ENCODE measurements around the gene KLHDC9. TPM values are rescaled to one million over a fixed set of nuclear protein-coding genes. Genes with fewer than 3 reads are reported as not detected.
A peak's percentile ranks its signal among the peaks of the same experiment; 100 is the strongest.

Gene KLHDC9
- total and polyA plus RNA-seq, 9 of the 15 experiments (the other 6 are each of a cell fraction or from before 2014, with no cell fraction given) = not detected

DNA sequence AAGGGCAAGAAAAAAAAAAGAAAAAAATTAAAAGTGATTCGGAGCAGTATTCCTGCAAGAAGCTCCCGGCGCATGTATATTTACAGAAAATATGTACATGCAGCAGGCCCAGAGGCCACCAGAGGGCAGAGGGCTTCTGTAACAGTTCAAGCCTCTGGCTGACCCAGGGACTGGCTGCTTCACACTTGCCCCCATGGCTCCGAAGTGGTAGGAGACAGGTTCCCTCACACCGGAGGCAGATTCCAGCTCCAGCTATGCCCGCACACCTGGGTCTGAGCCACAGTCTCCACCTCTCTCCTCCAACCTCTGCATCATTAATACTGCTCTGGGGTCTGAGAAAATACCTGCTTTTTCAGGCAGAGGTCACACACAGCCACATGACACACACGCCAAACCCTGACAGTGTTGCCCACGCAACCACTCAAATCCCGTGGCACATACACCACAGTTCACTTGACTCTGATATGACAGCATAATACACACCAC is 26.2 kb upstream of the KLHDC9 start:
- ChIA-PET POLR2A (no interaction called here), CTCF (ENCODE audit: low intra/inter-chr PET ratio) (interaction anchor here (0.6 to 1.9 kb wide), 6 partner anchors 65 to 986 kb away, joined by 3 to 15 read pairs (median 4); partner anchors contain the start of gene B4GALT3)
- H3K4me3 ChIP-seq = no peak overlapping the region
- H3K4me2 ChIP-seq (ENCODE audit: insufficient read depth, low read length) = no peak overlapping the region; the same call in 1 of the 2 replicates
- H3K27ac ChIP-seq (ENCODE audit: extremely low read depth, low read depth, low read length) = no peak overlapping the region
- peaks cover 22 to 23% of the 10 kb centered on the region in 2 experiments for H3K4me1 ChIP-seq (replicated peaks in 1 of 2; ENCODE audit: control insufficient read depth in 2 of 2, insufficient read depth in 2 of 2, low read length in 2 of 2)
- ATAC-seq = peak; percentile 90
- FAIRE-seq = peak; percentile 77
- peak overlapping the region; percentile 81 for H2AFZ ChIP-seq (ENCODE audit: low read depth, low read length)
- no TSS peak for BruUV-seq (replicated peaks)
- no peaks in the 10 kb centered on the region for H3K79me2 ChIP-seq (ENCODE audit: control insufficient read depth, insufficient read depth, low read length)
- H3K36me3 ChIP-seq (ENCODE audit: control insufficient read depth, insufficient read depth, low read length) = no peaks in the 10 kb centered on the region
- H3K27me3 ChIP-seq (ENCODE audit: control insufficient read depth in 2 of 2, insufficient read depth in 2 of 2, low read length in 2 of 2) = no peaks in the 10 kb centered on the region
- intact Hi-C loops (cut with micrococcal nuclease) = loop anchor here (1.0 to 10.0 kb wide), 3 partner anchors 25 to 105 kb away; partner anchors contain the start of genes B4GALT3 and DEDD
- peak; percentile 77 to 80 (median 78) for DNase-seq (ENCODE audit: extremely low read depth in 1 of 4, low spot score in 3 of 4)
- in situ Hi-C loops (cut with MboI) = no loop called here
- no peaks in the 10 kb centered on the region for H4K20me1 ChIP-seq (replicated peaks; ENCODE audit: control insufficient read depth, insufficient read depth, low read length)
- H3K9me1 ChIP-seq (ENCODE audit: control insufficient read depth, insufficient read depth, low read length) = no peaks in the 10 kb centered on the region
- H3K9ac ChIP-seq (ENCODE audit: insufficient read depth in 1 of 2, low read depth in 2 of 2, low read length in 2 of 2) = no peak overlapping the region
- no peaks in the 10 kb centered on the region for H3K9me3 ChIP-seq (replicated peaks; ENCODE audit: control insufficient read depth, insufficient read depth, low read depth, low read length)
- WGBS (ENCODE audit: insufficient coverage, low coverage, missing lambda C conversion rate) = 20% methylated on average over 9 of the region's 9 CpGs
- TF ChIP-seq HSF4 (CRISPR knock-in tag; IDR thresholded peaks at IDR 0.05; ENCODE audit: borderline replicate concordance) (no peak), RHOXF2B (CRISPR knock-in tag; conservative IDR thresholded peaks at IDR 0.05) (no peak), ZNF79 (CRISPR knock-in tag; IDR thresholded peaks at IDR 0.05; ENCODE audit: low read depth) (no peak), RNF2 (IDR thresholded peaks at IDR 0.05) (no peak), TCF3 (CRISPR knock-in tag; IDR thresholded peaks at IDR 0.05) (no peak), BRCA1 (IDR thresholded peaks at IDR 0.05) (no peak), BRCA1 (CRISPR knock-in tag; IDR thresholded peaks at IDR 0.05) (no peak), ZNF586 (CRISPR knock-in tag; conservative IDR thresholded peaks at IDR 0.05) (no peak), CHD1 (IDR thresholded peaks at IDR 0.05; ENCODE audit: low read length) (no peak), ZNF436 (CRISPR knock-in tag; IDR thresholded peaks at IDR 0.05) (no peak), BCL6 (CRISPR knock-in tag; IDR thresholded peaks at IDR 0.05) (no peak), RB1 (IDR thresholded peaks at IDR 0.05; ENCODE audit: low read depth) (peak; percentile 58), MCM3 (IDR thresholded peaks at IDR 0.05) (no peak), ZNF75A (CRISPR knock-in tag; IDR thresholded peaks at IDR 0.05) (no peak), PRPF4 (IDR thresholded peaks at IDR 0.05; ENCODE audit: insufficient read depth, low read depth, low read length, poor library complexity, severe bottlenecking) (no peak), PHB2 (IDR thresholded peaks at IDR 0.05; ENCODE audit: low read depth) (no peak), ZNF239 (CRISPR knock-in tag; IDR thresholded peaks at IDR 0.05) (no peak)
- TF ChIP-seq, protein P1, sequence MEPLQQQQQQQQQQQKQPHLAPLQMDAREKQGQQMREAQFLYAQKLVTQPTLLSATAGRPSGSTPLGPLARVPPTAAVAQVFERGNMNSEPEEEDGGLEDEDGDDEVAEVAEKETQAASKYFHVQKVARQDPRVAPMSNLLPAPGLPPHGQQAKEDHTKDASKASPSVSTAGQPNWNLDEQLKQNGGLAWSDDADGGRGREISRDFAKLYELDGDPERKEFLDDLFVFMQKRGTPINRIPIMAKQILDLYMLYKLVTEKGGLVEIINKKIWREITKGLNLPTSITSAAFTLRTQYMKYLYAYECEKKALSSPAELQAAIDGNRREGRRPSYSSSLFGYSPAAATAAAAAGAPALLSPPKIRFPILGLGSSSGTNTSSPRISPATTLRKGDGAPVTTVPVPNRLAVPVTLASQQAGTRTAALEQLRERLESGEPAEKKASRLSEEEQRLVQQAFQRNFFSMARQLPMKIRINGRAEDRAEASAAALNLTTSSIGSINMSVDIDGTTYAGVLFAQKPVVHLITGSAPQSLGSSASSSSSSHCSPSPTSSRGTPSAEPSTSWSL (CRISPR knock-in tag; IDR thresholded peaks at IDR 0.05; ENCODE audit: borderline replicate concordance) = no peak
- TF ChIP-seq, protein P2, sequence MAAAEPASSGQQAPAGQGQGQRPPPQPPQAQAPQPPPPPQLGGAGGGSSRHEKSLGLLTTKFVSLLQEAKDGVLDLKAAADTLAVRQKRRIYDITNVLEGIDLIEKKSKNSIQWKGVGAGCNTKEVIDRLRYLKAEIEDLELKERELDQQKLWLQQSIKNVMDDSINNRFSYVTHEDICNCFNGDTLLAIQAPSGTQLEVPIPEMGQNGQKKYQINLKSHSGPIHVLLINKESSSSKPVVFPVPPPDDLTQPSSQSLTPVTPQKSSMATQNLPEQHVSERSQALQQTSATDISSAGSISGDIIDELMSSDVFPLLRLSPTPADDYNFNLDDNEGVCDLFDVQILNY (CRISPR knock-in tag; IDR thresholded peaks at IDR 0.05) = no peak; the same call in 1 of the 2 replicates
- TF ChIP-seq, protein P3, sequence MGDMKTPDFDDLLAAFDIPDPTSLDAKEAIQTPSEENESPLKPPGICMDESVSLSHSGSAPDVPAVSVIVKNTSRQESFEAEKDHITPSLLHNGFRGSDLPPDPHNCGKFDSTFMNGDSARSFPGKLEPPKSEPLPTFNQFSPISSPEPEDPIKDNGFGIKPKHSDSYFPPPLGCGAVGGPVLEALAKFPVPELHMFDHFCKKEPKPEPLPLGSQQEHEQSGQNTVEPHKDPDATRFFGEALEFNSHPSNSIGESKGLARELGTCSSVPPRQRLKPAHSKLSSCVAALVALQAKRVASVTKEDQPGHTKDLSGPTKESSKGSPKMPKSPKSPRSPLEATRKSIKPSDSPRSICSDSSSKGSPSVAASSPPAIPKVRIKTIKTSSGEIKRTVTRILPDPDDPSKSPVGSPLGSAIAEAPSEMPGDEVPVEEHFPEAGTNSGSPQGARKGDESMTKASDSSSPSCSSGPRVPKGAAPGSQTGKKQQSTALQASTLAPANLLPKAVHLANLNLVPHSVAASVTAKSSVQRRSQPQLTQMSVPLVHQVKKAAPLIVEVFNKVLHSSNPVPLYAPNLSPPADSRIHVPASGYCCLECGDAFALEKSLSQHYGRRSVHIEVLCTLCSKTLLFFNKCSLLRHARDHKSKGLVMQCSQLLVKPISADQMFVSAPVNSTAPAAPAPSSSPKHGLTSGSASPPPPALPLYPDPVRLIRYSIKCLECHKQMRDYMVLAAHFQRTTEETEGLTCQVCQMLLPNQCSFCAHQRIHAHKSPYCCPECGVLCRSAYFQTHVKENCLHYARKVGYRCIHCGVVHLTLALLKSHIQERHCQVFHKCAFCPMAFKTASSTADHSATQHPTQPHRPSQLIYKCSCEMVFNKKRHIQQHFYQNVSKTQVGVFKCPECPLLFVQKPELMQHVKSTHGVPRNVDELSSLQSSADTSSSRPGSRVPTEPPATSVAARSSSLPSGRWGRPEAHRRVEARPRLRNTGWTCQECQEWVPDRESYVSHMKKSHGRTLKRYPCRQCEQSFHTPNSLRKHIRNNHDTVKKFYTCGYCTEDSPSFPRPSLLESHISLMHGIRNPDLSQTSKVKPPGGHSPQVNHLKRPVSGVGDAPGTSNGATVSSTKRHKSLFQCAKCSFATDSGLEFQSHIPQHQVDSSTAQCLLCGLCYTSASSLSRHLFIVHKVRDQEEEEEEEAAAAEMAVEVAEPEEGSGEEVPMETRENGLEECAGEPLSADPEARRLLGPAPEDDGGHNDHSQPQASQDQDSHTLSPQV (IDR thresholded peaks at IDR 0.05) = no peak

Data from K562 (cell line).